ENCODE results near the gene CHL1.
A peak's percentile ranks its signal among the peaks of the same experiment; 100 is the strongest.

Gene CHL1

GRCh38 chr3:373193-373779 lies 176.7 kb downstream of the CHL1 start:
- in situ Hi-C loops (cut with HindIII; ENCODE audit: low pct_ligation_motif_present, low sequenced_read_pairs), result no loop called here
- no peaks in the 10 kb centered on the region for H3K27me3 ChIP-seq (replicated peaks)
- TF ChIP-seq CTCF (IDR thresholded peaks at IDR 0.05; ENCODE audit: low read depth, low read length, missing control alignments), result no peak
- no peak for DNase-seq
- no peak overlapping the region for H3K4me3 ChIP-seq (ENCODE audit: low read depth, low read length)
- H3K27ac ChIP-seq, result no peak overlapping the region
- no peaks in the 10 kb centered on the region for H3K36me3 ChIP-seq (replicated peaks)

DNA sequence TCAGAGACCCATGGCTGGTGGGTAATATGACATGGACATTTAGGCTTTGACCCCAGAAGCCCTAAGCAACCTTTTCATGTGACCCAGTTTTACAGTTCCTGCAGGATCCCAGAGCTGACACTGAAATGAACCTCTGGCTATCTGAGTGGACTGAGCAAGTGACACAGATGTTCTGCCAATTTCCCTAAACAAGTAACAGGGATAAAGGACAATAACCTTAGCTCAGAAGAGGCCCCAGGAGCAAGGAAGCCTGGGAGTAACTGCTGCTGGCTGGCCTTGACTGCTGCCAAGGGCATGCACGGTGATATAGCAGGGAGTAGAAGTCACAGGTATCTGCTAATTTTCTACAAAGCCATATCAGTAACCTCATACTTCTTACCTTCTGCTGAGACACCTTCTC lies 177.9 kb downstream of the CHL1 start:
- in situ Hi-C loops (cut with HindIII; ENCODE audit: low pct_ligation_motif_present, low sequenced_read_pairs), result no loop called here
- no peaks in the 10 kb centered on the region for H3K27me3 ChIP-seq (replicated peaks)
- DNase-seq, result no peak

GRCh38 chr3:377158-377561 lies 180.6 kb downstream of the CHL1 start:
- Histone ChIP-seq H3K36me3 (replicated peaks) (no peaks in the 10 kb centered on the region), H3K27me3 (replicated peaks) (no peaks in the 10 kb centered on the region), H3K4me3 (ENCODE audit: low read depth, low read length) (no peak overlapping the region), H3K27ac (no peak overlapping the region)
- TF ChIP-seq CTCF (IDR thresholded peaks at IDR 0.05; ENCODE audit: low read depth, low read length, missing control alignments), result peak; percentile 43
- no peak for DNase-seq
- in situ Hi-C loops (cut with HindIII; ENCODE audit: low pct_ligation_motif_present, low sequenced_read_pairs), result no loop called here

More for the DNA sequence above, 177.9 kb downstream of the CHL1 start:
- no peaks in the 10 kb centered on the region for H3K36me3 ChIP-seq (replicated peaks)
- H3K4me3 ChIP-seq (ENCODE audit: low read depth, low read length), result no peak overlapping the region
- no peak overlapping the region for H3K27ac ChIP-seq
- TF ChIP-seq CTCF (IDR thresholded peaks at IDR 0.05; ENCODE audit: low read depth, low read length, missing control alignments), result no peak

DNA sequence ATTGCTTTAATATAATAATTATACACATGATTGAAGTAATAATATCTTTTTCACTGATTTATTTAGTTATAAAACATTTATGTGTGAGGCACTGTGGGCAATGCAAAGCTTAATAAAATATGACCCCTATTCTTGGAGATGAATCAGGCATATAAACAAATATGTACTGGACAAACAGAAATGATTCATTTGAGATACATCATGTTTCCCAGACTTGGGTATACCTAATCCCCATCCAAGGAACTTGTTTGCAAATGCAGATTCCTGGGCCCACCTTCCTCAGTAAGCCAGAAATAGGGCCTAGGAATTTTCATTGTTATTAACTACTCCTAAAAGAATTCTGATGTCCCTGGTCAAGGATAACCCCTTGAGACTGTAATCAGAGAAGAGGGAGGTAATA lies 184.2 kb downstream of the CHL1 start:
- no peak for DNase-seq
- H3K4me3 ChIP-seq (ENCODE audit: low read depth, low read length), result no peak overlapping the region
- no peak overlapping the region for H3K27ac ChIP-seq
- H3K27me3 ChIP-seq (replicated peaks), result no peaks in the 10 kb centered on the region
- in situ Hi-C loops (cut with HindIII; ENCODE audit: low pct_ligation_motif_present, low sequenced_read_pairs), result no loop called here
- H3K36me3 ChIP-seq (replicated peaks), result no peaks in the 10 kb centered on the region
- TF ChIP-seq CTCF (IDR thresholded peaks at IDR 0.05; ENCODE audit: low read depth, low read length, missing control alignments), result no peak

GRCh38 chr3:385151-385550 lies 188.6 kb downstream of the CHL1 start:
- Histone ChIP-seq H3K27ac (no peak overlapping the region), H3K4me3 (ENCODE audit: low read depth, low read length) (no peak overlapping the region), H3K27me3 (replicated peaks) (no peaks in the 10 kb centered on the region), H3K36me3 (replicated peaks) (no peaks in the 10 kb centered on the region)
- in situ Hi-C loops (cut with HindIII; ENCODE audit: low pct_ligation_motif_present, low sequenced_read_pairs), result no loop called here
- peak; percentile 2 for DNase-seq
- no peak for TF ChIP-seq CTCF (IDR thresholded peaks at IDR 0.05; ENCODE audit: low read depth, low read length, missing control alignments)

GRCh38 chr3:394775-395174 lies 198.2 kb downstream of the CHL1 start:
- no peak for TF ChIP-seq CTCF (IDR thresholded peaks at IDR 0.05; ENCODE audit: low read depth, low read length, missing control alignments)
- no peak for DNase-seq
- no peaks in the 10 kb centered on the region for H3K27me3 ChIP-seq (replicated peaks)
- H3K36me3 ChIP-seq (replicated peaks), result no peaks in the 10 kb centered on the region
- H3K27ac ChIP-seq, result no peak overlapping the region
- H3K4me3 ChIP-seq (ENCODE audit: low read depth, low read length), result no peak overlapping the region
- in situ Hi-C loops (cut with HindIII; ENCODE audit: low pct_ligation_motif_present, low sequenced_read_pairs), result no loop called here

All from brain microvascular endothelial cell (primary cell).